GM19397 (cell line): ENCODE measurements around the gene OR7G2.

ENCODE experiments used
- ATAC-seq: cut with Tn5 transposase; IDR thresholded peaks from one replicate; pipeline ENCODE4 v1.9.1; 2021; ENCODE audit warnings: mild to moderate bottlenecking, moderate library complexity; ENCODE audit not compliant: unreplicated experiment

Gene OR7G2

DNA sequence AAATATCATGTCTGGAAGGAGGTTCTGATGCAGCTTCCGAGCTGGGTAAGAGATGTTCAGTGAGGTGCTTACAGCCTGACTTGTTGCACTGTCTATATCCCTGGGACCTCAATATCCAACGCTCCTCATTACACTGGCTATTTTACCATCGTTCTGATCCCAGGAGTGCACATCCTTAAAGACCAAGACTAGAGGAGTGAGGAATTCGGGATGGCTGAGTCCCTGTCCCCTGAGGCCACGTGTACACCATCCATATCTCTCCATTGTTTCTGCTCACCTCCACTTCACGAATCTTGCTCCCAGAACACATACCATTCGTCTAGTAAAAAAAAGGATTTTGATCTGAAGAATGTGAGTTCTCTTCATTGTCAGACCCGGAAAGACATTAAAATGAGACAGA is at the start of gene OR7G2:
Gene OR7G2, minus strand, starts transcription at position 101 of the 400 bp plus-strand sequence. CDS start 4,232 bp downstream, outside the sequence.
- ATAC-seq = no peak

DNA sequence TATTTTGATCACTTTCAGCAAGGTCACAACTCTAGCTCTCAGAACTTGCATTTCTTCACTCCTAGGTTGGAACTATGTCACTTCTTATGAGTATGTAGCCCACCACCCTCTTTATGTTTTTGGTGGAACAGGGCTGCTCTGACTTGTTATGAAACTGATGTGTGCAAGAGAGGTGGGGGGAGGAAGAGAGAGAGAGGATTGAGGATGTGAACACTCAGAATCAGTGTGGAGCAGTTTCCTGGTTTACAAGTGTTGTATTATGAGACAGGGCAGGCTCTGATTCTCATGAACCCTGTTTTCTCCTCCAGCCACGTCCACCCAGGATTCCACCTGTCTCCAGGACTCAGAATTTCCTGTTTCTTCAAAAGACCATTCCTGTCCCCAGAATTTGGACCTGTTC is 49.0 kb upstream of the OR7G2 start:
- no peak for ATAC-seq

DNA sequence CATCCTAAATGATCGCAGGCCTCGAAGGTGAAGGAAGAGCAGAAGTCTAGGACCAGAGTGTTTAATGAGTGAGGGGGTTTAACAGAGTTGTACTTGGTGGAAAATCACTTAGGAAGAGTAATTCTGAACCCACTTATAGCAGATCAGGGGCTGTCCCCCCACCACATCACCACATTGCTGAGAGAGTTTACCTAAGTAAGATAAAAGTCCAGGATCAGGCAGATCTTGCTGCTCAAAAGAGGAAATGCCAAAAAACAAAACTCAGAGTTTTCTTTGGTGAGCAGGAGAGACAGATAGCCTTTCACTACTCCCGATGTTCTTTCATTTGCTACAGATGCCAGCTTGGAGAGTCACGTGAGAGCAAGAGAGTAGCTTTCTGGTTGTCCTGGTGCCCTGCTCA is 48.3 kb upstream of the OR7G2 start:
- no peak for ATAC-seq

DNA sequence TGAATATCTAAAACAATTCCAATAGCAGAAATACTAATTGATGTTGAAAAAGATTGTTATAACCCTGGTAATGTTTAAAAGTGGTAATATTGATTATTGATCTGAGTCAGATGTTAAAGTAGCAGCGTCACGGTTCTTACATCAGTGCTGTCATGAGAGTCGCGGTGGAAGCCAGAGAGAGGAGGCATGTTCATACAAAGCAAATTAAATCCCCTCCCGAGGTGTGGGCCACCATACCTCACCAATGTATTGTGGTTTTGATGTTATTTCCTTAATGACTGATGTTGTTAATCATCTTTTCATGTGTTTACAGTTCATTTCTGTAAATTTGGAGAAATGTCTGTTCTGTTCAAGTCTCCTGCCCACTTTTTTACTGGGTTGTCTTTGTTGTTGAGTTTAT is 44.1 kb upstream of the OR7G2 start:
- ATAC-seq = no peak

DNA sequence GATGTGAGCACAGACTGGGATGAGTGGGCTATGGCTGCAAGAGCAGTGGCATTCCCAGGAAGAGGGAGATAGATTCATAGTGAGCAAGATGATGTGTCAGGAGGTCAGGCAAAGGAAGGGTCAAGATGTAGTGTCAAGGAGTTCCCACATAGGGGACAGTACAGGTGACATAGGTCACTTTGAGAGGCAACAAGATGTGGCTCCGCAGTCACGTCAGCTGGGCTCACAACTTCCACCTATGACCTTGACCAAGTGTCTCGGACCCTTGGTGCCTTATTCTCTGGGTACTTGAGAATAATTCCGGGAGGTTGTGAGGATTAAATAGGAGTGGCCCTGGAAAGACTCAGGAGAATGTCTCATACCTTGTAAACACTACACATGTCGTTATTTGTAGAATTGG is 43.4 kb upstream of the OR7G2 start:
- ATAC-seq = no peak

DNA sequence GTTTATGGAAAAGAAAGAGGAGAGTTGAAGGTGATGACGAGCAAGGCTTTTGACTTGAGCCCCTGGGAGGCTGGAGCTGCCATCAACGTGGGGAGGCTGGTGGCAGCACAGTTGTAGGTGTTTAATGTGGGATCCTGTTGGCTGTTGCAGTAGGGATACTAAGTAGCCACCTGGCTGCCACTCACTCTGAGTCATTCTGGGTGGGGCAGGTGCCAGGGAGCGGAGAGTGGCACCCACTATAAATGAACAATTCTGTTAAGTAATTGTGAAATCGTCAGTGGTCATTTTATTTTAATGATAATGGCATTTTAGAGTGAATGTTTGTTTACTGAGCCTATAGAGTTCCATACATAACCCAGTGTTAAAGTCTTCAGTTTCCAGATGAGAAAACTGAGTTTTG is 42.7 kb upstream of the OR7G2 start:
- ATAC-seq = no peak

DNA sequence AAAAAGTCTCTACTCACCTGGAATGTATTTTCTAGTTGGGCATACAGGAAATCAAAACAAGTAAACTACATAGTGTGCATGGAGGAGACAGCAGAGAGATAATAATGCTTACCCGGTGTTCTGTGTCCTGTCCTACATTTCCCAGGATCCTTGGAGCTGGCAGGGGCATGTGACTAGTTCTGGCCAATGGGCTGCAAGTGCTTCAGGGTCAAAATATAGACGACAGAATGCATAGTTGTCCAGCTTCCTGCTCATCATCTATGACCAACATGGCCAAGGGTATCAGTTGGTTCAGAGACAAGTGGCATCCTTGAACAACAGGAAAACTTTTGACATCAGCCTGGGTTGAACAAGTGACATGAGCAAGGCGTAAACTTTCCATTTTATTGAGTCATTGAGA is 41.4 kb upstream of the OR7G2 start:
- ATAC-seq = no peak

DNA sequence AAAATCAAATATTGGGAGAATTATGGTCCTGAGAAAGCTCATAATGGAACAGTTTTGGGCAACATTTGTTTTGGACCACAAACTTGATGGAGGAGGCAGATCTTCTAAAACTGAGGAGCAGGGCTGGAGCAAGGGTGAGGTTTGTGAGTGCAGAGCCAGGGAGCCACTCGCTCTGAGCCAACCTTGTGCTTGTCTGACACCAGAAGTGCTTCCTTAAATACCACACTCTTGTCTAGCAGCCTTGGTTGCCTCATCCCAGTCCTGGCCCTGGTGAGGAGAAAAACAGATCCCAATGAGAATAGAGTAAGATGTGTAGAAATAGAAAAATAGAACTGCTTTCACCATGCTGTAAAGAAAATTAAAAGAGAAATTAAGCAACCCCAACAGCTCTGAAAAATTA is 39.6 kb upstream of the OR7G2 start:
- no peak for ATAC-seq

DNA sequence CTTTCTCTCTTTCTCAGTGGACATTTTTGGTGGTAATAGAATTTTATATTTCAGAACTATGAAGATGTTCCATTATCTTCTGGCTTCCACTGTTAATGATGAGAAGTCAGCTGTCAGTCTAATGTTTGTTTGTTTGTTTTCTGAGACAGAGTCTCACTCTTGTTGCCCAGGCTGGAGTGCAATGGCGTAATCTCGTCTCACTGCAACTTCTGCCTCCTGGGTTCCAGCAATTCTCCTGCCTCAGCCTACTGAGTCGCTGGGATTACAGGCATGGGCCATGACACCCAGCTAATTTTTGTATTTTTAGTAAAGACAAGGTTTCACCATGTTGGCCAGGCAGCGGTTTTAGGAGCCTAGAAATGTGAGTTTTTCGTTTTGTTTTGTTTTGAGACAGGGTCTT is 37.6 kb upstream of the OR7G2 start:
- ATAC-seq = no peak

DNA sequence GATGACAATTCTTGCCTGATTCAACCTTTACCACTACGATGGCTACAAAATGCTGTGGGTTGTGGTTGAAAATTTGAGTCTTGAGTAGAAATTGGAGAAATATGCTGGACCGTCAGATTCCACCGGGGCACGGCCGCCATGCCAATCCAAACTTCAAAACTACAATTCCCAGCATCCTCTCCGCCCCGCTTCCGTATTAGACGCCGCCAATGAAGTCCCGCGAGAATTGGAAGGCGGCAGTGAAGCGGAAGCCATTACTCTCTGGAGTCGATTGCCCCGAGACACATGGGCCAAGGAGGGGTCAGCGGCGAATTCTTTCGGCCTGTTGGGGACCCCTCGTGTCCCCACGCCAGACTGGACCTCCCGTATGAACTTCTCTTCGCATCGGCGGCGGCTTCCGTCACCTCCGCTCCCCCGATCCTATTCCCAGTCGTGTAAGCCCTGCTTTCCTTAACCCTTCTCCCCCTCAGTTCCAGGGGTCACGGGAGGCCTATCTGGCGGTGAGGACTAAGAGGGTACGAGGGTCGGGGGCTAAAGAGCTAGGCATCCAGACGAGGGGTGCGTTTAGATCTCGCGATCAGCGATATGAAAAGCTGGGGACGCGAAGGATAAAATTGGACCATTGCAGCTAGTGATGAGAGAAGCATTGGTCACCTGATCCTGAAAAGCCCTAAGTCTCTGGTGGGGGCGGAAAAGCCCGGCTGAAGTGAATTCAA is 33.0 kb upstream of the OR7G2 start, which contains the start of gene ZNF317:
Gene ZNF317, plus strand, starts transcription at position 239 of the 716 bp plus-strand sequence. CDS start 15,620 bp downstream, outside the sequence.
- ATAC-seq = peak; percentile 95

DNA sequence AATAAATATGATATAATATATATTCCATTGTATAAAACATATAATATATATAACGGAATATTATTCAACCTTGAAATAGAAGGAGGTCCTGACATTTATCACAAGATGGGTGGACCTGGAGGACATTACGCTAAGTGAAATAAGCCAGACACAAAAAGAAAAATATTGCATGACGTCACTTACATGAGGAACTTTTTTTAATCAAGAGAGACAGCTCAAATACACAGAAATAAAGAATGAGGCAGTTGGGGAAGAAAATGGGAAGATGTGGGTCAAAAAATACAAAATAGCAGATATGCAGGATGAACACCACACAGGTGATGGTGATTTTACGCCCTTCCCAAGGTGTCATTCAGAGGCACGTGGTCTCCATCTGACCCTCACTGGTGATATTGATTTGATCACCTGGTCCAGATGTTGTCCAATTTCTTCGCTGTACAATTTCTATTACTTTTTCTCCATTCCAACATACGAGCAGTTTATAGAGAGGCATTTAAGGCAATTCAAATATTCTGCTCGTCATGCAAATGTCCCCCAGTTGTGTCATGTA is 32.4 kb upstream of the OR7G2 start:
- ATAC-seq = peak; percentile 18

DNA sequence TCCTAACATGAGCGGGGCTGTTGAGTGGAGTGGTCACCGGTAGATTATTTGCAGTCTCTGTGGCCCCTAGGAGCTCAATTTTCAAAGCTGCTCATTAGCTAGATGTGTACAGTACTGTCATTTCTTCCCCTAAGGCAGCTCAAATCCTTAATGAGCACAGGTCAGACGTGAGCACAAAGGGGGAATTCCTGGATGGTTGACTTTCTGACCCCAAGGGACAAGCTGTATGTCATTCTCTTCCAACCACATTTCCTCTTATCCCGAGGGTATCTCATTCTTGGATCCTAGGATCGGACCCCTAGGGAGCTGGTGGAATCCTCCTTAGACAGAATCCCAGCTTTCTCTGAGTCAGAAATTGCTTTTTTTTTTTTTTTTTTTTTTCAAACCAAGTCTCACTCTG is 25.1 kb upstream of the OR7G2 start:
- no peak for ATAC-seq

DNA sequence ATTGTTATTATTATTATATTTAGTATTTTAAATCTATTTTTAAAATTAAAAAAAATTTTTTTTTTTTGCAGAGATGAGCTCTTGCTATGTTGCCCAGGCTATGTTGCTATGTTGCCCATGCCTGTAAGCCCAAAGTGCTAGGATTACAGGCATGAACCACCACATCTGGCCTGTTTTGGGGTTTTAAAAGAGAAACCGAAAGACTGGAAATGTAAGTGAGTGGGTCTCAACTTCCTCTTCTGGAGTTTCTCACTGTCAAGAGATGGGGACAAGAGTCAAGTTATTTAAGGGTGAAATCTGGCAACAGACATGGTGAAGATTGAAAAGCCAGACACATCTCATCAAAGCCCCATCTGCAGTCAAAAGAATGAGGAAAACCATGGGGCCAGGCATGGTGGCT is 23.7 kb upstream of the OR7G2 start:
- no peak for ATAC-seq

DNA sequence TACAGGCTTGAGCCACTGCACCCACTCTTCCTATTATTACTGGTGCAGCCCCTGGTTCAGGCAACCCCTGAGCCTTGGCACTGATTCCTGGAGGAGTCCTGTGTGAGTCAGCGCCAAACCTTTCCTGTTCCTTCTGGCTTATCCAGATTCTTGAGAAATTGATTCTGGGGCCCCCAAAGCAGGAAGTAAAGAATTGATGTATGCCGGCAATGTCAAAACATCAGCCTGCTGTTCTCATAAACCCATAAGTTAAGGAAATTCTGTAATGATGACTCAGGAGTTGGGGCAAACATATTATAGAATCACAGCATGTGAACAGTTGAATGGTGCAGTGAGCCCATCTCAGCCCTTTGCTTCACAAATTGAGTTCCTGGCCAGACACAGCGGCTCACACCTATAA is 20.9 kb upstream of the OR7G2 start:
- ATAC-seq = no peak

DNA sequence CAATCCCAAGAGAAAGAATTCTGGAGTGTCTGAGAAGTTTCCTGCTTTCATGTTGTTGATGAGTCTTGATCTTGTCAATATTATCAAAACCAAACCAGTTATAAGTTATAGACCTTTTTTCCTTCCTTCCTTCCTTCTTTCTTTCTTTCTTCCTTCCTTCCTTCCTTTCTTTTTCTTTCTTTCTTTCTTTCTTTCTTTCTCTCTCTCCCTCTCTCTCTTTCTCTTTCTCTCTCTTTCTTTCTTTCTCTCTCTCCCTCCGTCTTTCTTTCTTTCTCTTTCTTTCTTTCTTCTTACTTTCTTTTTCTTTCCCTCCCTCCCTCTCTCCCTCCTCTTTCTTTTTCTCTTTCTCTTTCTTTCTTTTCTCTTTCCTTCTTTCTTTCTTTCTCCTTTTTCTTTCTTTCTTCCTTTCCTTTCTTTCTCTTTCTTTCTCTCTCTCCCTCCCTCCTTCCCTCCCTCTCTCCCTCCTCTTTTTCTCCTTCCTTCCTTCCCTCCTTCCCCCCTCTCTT is 19.7 kb upstream of the OR7G2 start, which contains the start of gene OR7G3:
Gene OR7G3, minus strand, starts transcription at position 51 of the 506 bp plus-strand sequence. Its CDS starts 0 bp downstream, at position 51.
- no peak for ATAC-seq

DNA sequence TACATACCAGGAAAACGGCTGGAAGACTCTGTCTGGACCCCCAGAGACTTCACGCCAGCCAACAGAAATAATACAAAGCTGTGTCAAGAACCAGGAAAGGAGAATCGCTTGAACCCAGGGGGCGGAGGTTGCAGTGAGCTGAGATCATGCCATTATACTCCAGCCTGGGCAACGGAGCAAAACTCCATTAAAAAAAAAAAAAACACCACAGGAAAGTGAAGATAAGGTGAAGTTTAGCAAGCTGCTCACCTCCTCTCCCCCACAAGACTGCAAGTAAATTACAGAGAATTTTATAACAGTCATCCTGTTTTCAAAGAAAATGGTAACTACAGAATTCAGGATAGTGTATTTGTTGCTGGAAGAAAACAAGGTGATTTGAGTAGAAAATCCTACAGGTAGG is 9.3 kb upstream of the OR7G2 start:
- no peak for ATAC-seq

DNA sequence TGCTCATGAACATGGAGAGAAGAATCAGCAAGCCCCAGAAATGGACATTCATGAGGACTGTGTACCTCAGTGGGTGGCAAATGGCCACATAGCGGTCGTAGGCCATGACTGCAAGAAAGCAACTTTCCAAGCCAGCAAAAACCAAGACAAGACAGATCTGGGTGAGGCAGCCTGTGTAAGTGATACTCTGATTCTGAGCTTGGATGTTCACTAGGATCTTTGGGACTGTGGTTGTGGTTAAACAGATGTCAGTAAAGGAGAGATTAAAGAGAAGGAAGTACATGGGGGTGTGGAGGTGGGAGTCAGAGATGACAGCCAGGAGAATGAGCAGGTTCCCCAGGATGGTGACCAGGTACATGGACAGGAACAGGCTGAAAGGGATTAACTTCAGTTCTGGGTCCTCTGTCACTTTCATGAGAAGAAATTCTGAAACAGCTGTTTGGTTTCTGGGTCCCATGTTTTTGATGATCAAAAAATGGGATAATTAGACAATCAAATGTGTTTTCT is 8.1 kb upstream of the OR7G2 start, which contains the start of gene OR7G1:
Gene OR7G1, minus strand, starts transcription at position 457 of the 507 bp plus-strand sequence. Its CDS starts 0 bp downstream, at position 457.
- no peak for ATAC-seq

DNA sequence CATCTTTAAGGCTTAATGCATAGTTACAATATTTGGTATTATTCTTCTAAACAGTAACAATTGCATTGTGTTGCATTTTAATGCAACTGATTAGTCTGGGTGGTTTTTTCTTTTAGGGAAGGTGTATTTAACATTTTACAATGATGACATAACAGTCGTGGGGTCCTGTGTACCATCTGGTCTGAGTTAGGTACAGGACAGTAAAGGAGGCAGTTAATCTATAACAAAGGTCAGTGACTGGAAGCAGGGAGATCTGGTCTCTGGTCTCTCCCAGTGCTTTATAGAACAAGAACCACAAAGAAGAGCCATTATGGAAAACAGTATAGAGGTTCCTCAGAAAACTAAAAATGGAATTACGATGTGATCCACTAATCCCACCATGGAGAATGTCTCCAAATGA is 2.7 kb upstream of the OR7G2 start:
- ATAC-seq = no peak

DNA sequence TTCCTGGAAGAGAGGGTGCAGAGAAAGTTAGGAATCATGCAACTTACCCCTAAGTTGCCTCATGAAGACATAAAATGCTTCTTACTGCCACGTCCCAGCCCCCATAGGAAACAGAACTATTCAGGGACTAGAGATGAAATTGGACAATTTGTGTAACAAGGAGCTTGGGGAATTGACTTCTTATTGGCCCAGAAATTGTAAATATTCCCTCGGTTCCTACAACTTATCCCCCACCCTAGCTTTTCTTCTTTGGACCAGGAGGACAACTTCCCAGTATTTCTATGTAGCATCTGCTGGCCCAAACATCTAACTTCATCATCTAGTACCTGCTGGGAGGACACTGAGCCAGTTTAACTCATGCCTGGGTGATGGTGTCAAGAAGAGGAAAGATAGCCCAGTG is 20.5 kb downstream of the OR7G2 start, which contains the start of gene OR1M1:
Gene OR1M1, plus strand, starts transcription at position 301 of the 400 bp plus-strand sequence. CDS start 6,184 bp downstream, outside the sequence.
- ATAC-seq = no peak

DNA sequence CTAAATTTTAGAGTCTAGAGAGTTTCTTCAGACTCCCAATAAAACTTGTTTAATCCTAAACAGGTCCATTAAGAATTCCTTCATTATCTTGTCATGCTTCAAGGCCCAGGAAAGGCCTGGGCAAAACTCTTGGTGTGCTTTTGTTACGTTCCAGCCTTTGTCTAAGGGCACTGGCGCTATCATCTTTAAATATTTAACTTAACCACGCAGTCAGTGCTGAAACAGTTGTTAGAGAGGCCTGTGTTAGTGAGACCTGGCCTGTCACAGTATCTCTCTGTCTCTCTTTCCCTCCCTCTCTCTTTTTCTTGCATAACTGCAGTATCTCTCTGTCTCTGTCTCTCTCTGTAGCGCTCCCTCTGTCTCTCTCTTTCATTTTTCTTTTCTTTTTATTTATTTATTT is 28.6 kb downstream of the OR7G2 start:
- ATAC-seq = no peak

DNA sequence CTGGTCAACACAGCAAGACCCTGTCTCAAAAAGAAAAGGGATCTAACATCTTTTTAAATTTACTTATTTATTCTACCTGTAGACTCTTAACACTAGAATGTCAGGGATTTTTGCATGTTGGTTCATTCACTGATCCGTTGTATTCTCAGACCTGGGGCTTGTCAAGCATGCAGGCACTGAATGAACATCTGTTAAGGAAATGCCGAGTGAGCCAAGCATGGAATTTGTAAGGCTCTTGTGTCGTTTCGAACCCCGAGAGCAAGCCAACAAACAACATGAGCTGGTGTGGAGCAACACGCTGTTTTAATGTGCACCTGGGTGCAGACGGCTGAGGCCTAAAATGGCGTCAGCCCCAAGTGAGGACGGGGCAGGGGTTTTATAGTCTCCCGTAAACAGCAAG is 30.4 kb downstream of the OR7G2 start:
- ATAC-seq = no peak
